Dedifferentiated amniotic fluid mesenchymal stem cell (primary cell): ENCODE results near the gene C8A.

Source experiments
- DNase-seq: peaks from one replicate; pipeline ENCODE4 v3.0.0-alpha.2; 2016; ENCODE audit errors: extremely low spot score

The C8A gene

DNA sequence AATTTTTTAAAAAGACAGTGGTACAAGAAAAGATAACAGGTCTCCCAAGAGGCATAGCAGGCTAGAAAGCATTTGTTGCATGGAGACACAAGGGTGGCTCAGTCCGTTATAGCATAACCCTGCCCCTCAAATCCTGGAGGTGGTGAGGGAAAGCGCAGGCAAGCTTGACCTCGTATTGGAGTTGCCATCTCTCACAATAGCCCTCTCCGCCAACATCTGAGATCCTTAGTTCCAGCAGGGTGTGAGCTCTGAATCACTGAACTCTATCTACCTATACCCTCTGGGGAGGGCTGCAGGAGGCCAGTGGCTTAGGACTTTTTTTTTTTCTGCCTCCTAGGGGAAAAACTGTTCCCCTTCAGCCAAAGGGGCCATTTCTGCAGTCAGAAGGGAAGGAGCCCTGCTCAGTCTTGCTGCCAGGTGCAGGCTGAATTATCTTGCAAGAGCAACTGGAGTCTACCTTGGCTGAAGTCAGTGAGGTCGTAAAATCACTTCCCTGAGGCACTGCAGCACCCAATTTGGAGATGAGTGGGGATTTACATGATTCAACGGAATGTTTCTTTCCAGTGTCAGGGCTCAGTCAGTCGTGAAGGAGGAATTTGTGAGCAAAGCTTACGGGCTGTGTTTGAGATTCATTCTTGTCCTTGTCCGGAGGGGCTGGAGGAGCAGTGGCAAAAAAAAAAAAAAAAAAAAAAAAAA lies 17.2 kb upstream of the C8A start:
- DNase-seq, result no peak

DNA sequence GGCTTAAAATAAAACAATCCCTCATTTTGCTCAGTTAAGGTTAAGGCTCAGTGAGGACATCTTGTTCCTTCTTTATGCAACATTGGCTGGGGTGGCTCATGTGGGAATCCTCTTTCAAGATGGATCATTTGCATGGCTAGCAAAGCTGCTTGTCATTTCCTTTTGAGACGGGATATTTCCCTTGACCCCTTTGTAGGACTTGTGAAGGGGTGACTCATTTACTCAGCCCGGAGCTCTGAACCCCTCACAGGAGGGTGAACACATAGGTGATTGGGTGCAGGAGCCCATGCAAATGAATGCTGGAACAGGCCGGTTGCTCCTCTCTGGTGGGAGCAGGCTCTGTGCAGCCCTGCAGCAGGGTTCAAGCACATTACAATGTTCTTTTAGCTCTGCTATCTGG lies 15.8 kb upstream of the C8A start:
- no peak for DNase-seq

DNA sequence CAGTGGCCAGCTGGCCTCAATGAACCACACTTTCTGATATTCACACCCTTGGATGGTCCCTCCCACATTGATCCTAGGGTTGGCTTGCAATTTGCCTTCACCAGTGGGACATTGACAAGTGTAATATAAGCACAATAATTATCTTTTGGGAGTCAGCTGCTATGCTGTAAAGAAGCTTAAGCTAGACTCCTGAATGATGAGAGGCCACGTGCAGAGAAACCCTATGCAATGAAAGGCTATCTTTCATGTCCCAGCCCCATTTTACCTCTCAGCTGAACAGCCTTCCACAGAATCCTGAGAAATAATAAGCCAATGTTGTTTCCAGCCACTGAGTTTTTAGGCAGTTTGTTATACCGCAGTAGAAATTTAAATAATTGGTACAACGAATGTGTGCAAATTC lies 11.1 kb upstream of the C8A start:
- DNase-seq, result no peak

DNA sequence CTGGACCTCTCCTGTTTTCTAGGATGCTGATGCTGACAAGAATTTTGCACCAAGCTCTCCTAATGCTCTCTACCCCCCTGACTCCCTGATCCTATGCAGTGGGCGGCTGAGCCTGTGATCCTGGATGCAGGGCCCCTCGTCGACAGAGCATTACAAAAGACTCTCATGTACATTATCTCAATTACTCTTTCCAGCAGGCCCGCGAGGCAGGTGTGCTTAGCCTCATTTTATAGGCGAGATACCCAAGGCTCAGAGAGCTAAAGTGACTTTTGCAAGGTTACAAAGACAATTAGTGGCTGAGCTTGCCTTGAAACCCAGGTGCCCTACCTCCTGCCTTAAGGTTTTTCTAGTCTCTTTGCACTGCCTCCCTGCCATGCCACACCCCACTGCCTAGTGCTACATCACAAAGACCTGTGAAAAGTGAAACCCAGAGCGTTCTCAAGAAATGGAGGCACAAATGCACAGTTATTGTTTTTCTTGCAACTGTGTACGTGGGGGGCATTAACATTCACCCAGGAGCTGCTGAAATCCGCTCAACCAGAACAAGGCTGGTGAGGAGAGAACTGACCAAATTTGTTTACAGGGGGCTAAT lies 10.0 kb upstream of the C8A start:
- DNase-seq, result no peak

DNA sequence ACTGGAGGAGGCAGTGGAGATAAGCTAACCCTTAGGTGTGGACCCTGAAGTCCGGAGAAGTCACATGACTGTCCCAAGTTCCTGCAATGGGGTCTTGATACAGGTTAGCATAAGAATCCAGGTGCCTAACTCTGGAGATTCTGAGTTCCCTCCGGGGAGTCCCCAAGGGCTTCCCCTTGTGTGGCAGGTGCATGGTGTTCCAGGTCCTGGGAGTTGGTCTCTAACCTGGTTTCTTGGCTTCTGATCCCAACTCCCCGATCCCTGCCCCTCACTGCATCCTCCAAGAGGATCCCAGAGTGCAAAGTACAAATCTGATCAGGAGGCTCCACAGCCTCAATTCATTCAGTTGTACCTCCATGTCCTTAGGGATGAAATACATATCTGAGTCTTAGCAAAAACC lies 9.3 kb upstream of the C8A start:
- no peak for DNase-seq

DNA sequence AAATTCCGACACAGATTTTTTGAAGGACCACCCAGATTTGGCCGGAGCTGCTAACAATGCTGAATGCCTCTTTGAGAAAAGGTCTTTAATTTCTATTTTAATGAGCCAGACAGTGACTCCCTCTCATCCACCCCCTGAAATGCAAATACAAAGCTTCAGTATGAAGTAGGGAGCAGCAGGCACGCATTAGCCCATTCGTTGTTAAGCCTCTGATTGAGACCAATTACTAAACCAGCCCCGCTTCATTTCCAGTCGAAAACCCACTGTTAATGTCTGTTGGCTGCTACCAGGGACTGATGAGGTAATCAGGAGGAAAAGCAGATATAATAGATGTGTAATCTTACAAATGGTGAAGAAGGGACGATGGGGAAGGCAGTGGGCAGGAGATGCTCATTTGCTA lies 4.8 kb upstream of the C8A start:
- no peak for DNase-seq

DNA sequence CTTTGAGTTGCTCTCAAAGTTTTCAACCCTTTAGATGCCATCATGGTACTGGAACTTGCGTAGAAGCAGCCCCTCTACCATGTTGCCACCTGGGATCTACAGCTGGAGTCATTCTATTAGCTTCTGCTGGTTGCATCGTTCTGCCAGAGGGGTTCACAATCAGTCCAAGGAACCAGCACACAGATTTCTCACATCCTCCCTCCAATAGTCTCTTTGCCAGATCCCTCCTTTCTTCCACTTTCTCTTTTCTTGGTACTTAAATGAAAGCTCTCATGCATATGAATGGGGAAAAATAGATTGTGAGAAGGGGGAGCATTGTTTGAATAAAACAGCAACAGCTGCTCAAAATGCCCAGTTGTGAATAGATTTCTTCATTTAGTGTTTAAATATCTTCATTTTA lies 4.2 kb upstream of the C8A start:
- DNase-seq, result no peak

DNA sequence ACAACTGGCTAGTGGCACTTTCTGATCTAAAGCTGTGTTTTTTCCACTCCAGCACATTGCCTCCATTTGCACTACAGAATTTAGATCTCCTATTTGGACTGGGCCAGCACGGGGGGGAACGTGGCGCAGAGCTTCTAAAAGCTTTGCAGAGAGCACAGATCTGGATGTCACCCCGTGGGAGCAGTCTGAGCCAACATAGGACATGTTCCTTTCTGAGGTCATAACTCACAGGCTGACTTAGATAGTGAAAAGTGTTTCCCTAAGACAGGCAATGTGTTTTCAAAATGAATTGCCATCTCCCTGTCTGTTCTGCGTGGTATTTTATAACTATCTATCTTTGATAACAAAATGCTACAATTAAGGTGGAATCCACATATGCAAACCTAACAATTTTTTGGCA lies 3.7 kb upstream of the C8A start:
- no peak for DNase-seq

DNA sequence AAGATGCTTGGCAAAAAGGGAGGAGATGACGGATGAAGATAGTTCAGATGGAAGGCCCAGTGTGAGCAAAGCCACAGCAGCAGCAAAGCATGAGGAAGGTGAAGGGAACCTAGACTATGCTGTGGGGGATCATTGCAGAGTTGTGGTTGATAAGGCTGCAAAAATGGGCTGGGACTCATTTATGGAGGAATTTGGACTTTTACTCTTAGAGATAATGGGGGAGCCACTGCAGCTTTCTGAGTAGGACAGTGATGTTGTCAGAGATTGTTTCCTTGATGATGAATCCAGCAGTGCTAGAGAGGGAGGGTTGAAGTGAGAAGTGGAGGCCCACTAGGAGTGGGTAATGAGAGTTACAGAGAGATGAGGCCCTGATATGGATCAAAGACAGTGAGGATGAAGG lies 2.1 kb upstream of the C8A start:
- no peak for DNase-seq

DNA sequence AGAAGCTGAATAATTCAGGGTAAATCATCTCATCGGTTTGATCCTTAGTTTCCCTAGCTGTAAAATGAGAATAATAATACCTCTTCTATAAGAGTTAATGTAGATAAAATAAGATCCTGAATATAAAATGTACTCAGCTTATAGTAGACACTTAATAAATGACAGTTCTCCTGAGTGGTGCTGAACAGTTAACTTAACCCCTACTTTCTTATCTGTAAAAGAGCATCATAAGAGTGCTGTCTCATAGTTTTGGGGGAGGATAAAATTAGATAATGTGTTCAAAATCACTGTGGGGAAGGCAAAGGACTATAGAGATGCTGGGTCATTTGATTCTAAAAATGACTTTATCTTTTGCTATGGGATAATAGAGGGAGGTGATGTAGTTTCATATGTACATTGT lies 593 bp downstream of the C8A start:
- DNase-seq, result no peak

DNA sequence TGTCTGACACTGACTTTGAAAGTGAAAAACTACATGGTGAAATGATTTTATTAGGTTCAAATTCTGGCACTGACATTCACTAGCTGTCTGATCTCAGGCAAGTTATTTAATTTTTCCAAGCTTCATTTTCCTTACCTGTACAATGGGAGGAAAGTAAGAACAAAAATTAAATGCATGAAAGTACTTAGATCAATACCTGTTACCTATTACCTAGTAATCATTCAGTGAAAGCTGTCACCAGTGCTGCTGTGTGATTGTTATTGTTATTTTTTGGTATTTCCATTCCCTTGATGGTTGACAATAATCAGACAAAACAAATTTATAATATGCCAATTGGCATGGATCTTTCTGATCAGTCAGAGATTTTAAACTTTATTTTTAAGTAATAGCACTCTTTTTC lies 1.6 kb downstream of the C8A start:
- no peak for DNase-seq

DNA sequence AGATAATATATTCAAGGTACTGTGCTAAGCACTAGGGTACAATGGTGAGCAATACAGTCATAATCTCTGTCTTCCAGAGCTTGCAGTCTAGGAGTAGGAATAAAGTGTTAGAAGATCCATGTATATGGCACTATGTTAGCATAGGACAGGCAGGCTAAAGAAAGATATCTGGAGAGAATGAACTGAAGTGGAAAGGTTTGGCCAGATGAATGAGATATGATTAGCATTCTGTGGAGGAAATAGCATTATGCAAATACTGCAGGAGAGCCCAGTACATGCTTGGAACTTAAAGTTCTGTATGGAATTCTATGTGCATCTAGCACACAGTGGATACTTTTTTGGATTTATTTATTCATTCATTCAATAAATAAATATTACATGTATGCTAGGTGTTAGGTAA lies 4.7 kb downstream of the C8A start:
- no peak for DNase-seq

DNA sequence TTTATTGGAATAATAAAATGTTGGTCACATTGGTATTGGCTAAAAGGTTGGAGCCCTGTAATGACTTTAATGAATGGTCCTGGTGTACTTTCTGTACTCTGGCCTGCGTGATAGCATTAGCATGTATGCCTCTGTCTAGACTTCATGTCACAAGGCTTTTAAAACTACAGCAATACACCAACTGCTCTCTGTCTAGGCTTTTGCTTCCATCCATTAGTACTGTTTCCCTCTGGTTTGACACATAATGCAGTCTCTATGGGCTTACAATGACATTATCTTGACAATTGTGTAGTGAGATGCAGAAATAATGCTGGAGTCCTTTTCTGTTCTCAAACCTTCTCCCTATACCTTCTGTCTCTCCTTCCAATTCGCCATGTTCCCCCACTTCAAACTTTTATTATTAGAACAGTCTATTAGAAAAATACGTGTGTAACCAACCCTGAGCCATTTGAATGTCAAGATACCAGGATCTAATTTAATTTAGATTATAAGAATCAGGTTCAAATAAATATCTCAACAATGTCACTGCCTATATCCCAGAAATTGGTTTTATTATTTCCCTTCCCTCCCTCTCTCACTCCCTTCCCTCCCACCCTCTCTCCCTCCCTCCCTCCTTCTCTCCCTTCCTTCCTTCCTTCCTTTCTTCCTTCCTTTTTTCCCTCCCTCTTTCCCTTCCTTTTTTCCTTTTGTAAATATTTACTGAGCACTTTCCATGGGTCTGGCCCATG lies 8.8 kb downstream of the C8A start:
- no peak for DNase-seq

DNA sequence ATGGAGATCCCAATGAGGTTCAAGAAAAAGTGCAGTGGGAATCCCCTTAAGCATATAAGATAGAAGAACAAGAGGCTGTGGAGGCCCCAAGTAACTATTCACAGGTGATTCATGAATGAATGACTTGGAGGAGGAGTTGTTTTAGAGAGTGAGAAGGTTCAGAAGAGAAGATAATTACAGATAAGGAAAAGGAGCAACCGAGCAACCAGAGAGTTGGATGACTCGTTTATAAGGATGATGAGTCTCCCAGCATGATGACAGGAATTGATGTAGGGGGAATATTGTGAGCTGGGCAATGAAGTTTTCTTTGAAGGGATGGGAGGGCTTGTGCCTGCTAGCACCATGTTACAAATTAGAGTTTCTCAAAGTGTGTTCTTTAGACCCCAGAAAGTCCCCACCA lies 9.8 kb downstream of the C8A start:
- DNase-seq, result no peak

DNA sequence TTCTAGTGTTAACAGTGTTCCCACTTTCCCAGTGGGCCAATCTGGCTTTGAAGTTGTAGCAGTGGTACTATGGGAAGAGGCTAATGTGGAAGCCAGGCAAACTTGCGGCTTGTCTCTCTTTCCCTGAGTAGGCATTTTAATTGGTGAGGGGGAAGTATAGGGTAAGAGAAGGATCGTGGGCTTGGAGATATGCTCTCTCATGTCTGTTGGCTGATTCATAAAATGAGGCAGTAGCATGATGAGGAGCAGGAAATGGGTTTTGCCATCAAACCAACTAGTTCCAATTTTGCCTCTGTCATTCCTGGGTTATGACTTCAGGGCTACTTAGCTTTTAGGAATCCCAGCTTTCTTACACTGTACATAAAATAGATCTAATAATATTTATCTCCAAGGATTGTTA lies 12.1 kb downstream of the C8A start:
- DNase-seq, result peak; percentile 51

DNA sequence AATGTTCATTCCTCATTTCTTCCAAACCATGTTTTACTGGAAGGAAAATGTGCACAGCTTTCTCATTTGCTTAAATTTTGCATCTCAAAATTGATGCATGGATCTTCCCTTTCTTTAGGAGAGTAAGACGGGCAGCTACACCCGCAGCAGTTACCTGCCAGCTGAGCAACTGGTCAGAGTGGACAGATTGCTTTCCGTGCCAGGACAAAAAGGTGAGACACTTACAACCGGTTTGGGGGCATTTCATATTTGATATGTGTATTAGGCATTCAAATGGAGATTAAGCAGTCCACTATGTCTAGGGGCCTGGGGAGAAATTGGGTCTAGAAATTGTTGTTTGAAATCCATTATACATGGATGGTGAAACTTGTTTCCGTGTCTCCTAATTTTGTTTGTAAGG lies 12.9 kb downstream of the C8A start:
- no peak for DNase-seq

DNA sequence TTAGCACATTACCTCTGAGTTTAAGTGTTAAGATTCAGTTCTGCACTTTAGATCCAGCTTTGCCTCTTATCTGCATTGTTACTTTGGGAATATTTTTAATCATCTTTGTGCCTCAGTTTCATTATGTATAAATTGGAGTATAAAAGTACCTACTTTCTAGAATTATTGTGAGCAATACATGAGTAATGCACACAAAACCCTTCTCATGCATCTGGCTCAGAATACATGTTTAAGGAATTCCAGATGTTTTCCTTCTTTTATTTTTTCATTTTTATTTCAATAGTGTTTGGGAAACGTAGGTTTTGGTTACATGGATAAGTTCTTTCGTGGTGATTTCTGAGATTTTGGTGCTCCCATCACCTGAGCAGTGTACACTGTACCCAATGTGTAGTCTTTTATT lies 14.2 kb downstream of the C8A start:
- peak; percentile 45 for DNase-seq

DNA sequence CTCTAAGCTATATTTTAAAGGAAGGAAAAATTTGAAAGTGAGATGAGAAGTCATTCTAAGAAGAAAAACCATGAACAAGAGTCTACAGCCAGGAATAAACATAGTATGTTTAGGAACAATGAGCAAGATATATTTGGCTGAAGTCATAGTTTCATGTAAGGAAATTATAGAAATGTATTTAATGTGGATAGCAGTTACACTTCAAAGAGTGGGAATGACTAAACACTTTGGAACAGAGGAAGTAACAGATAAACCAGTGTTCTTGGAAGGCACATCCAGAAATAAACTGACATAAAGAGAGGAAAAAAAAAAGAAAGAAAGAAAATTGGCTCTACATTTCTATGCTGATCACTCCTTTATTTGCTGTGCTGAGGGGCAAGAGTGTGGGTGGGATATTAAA lies 18.0 kb downstream of the C8A start:
- no peak for DNase-seq

DNA sequence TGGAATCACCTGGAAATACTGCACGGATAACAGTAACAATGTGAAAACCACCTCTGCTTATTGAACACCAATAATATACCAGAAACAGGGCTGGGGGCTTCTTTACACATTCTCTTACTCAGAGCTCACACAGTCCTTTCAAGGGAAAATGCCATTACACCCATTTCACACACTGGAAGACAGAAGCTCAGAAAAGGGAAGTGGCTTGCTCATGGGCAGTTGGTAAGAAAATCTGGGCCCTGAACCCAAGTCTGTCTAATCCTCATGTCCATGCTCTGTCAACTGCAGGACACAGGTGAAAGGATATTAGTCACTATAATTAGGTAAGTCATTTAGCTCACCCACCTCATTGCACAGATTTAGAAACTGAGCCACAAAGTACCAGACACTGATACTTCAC lies 18.6 kb downstream of the C8A start:
- no peak for DNase-seq

DNA sequence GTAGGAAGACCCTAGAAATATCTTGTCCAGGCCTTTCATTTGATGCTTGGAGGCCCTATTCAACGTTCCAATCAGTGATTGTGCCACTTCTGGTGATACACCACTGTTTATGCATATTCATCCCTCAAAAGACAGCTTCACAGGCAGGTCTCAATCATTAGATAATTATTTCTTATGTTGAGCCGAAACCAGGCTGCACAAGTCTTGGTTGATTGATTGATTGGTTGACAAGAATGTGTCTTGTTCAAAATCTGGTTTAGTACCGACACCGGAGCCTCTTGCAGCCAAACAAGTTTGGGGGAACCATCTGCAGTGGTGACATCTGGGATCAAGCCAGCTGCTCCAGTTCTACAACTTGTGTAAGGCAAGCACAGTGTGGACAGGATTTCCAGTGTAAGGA lies 20.1 kb downstream of the C8A start:
- no peak for DNase-seq

DNA sequence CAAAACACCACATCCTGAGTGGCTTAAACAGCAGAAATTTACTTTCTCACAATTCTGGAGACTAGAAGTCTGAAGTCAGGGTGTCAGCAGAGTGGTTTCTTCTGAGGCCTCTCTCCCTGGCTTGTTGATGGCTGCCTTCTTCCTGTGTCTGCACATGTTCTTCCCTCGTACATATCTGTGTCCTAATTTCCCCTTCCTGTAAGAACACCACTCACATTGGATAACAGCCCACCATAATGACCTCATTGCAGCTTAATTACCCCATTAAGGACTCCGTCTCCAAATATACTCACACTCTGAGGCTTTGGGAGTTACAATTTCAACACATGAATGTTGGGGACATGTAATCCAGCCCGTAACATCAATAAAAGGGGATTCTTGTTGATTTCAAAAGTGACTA lies 23.4 kb downstream of the C8A start:
- DNase-seq, result no peak

DNA sequence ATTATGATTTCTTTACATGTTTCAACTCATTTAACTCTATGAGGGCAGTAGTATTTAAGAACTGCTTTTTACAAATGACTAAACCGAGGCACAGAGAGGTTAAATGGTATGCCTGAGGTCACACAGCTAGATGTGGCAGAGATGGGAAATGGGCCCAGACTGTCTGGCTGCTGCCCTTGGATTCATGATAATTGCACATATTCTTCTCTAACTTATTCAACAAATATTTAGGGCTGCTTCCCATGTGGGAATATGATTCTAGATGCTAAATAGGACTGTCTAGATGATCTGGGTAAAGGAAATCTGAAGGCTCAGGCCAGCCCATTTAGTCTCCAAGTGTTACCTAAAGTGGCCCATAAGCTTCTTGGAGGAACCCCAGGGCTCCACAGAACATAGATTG lies 26.2 kb downstream of the C8A start:
- no peak for DNase-seq

DNA sequence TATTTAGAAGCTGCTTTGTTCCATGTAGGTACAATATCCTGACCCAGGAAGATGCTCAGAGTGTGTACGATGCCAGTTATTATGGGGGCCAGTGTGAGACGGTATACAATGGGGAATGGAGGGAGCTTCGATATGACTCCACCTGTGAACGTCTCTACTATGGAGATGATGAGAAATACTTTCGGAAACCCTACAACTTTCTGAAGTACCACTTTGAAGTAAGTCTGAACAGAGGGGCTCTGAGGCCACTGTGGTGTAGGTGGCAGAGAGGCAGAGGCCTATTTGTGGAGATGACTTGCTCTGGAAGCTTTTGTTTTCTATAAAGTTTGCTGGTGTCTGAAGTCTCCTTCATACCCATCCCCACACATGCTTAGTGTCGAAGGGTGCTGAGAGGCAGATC lies 26.8 kb downstream of the C8A start:
- no peak for DNase-seq

DNA sequence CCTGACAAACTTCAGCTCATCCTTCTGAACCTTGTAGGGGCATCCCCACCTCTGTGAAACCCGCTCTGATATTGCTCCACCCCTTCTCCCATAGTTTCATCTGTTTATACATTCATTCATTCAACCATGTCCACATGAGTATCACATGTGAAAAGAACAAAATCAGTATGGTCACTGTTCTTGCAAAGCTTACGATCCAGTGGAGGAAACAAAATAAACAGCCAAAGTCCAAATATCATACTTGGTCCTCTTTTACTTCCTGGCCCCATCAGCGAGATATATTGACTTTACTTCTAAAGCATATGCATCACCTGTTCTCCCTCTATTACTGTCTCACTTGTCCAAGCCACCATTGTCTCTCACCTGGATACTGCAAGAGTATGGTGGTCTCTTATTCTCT lies 35.6 kb downstream of the C8A start:
- DNase-seq, result no peak
